ENCODE measurements around the gene HPD.

The HPD gene

DNA sequence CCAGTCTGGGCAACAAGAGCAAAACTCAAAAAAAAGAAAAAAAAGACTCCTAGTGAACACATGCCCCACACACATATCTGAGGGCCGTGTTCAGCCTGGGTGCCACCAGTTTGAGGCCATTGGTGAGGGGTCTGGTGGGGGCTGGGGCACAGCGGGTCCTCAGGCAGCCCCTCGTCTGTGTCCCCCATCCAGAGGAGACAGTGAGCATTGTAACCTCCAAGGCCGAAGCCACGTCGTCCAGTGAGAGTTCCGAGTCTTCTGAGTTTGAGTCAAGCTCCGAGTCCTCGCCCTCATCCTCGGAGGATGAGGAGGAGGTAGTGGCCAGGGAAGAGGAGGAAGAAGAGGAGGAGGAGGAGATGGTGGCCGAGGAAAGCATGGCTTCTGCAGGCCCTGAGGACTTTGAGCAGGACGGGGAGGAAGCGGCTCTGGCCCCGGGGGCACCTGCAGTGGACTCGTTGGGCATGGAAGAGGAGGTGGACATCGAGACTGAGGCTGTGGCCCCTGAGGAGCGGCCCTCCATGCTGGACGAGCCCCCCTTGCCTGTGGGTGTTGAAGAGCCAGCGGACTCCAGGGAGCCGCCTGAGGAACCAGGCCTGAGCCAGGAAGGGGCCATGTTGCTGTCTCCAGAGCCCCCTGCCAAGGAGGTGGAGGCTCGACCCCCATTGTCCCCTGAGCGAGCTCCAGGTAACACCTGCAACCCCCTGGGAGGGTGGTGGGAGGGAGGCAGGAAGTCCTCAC lies 39.3 kb downstream of the HPD start:
- H3K36me3 ChIP-seq (ENCODE audit: insufficient read depth), result no peaks in the 10 kb centered on the region
- H3K9ac ChIP-seq, result no peak overlapping the region
- H3K79me2 ChIP-seq (ENCODE audit: insufficient read depth, low read depth), result no peaks in the 10 kb centered on the region
- H3K4me2 ChIP-seq, result no peak overlapping the region
- H3K4me1 ChIP-seq (ENCODE audit: low read depth, poor library complexity, severe bottlenecking), result no peaks in the 10 kb centered on the region
- H3K27ac ChIP-seq, result no peak overlapping the region
- H2AFZ ChIP-seq (ENCODE audit: low read depth), result no peak overlapping the region
- no peaks in the 10 kb centered on the region for H4K20me1 ChIP-seq (ENCODE audit: insufficient read depth)
- H3K4me3 ChIP-seq (IDR thresholded peaks at IDR 0.05; ENCODE audit: insufficient read depth, low read depth, low read length), result no peak overlapping the region
- no peaks in the 10 kb centered on the region for H3K27me3 ChIP-seq (ENCODE audit: insufficient read depth, low read depth)
- TF ChIP-seq, protein P1, sequence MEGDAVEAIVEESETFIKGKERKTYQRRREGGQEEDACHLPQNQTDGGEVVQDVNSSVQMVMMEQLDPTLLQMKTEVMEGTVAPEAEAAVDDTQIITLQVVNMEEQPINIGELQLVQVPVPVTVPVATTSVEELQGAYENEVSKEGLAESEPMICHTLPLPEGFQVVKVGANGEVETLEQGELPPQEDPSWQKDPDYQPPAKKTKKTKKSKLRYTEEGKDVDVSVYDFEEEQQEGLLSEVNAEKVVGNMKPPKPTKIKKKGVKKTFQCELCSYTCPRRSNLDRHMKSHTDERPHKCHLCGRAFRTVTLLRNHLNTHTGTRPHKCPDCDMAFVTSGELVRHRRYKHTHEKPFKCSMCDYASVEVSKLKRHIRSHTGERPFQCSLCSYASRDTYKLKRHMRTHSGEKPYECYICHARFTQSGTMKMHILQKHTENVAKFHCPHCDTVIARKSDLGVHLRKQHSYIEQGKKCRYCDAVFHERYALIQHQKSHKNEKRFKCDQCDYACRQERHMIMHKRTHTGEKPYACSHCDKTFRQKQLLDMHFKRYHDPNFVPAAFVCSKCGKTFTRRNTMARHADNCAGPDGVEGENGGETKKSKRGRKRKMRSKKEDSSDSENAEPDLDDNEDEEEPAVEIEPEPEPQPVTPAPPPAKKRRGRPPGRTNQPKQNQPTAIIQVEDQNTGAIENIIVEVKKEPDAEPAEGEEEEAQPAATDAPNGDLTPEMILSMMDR (conservative IDR thresholded peaks at IDR 0.05; ENCODE audit: low read depth, low read length), result no peak

DNA sequence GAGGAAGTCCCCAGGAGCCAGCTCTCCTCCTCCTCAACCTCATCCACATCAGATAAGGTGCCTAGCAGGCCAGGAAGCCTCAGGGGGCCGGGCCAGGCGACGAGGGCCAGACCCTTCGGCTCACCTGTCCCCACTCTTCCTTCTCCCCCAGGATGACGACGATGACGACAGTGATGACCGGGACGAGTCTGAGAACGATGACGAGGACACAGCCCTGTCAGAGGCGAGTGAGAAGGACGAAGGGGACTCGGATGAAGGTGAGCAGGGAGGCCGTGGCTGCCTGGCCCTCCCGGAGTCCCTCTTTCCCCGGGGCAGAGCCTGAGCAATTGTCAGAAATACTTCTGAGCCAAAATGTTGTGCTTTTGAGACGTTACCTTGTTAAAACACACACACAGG lies 41.0 kb downstream of the HPD start:
- Histone ChIP-seq H3K9ac (no peak overlapping the region), H3K4me3 (IDR thresholded peaks at IDR 0.05; ENCODE audit: insufficient read depth, low read depth, low read length) (no peak overlapping the region), H4K20me1 (ENCODE audit: insufficient read depth) (no peaks in the 10 kb centered on the region), H2AFZ (ENCODE audit: low read depth) (no peak overlapping the region), H3K36me3 (ENCODE audit: insufficient read depth) (no peaks in the 10 kb centered on the region), H3K4me2 (no peak overlapping the region), H3K79me2 (ENCODE audit: insufficient read depth, low read depth) (peaks cover 7% of the 10 kb centered on the region; the same call in 1 of the 2 replicates), H3K4me1 (ENCODE audit: low read depth, poor library complexity, severe bottlenecking) (no peaks in the 10 kb centered on the region), H3K27ac (no peak overlapping the region), H3K27me3 (ENCODE audit: insufficient read depth, low read depth) (no peaks in the 10 kb centered on the region)
- TF ChIP-seq, protein P1 (conservative IDR thresholded peaks at IDR 0.05; ENCODE audit: low read depth, low read length), result no peak

DNA sequence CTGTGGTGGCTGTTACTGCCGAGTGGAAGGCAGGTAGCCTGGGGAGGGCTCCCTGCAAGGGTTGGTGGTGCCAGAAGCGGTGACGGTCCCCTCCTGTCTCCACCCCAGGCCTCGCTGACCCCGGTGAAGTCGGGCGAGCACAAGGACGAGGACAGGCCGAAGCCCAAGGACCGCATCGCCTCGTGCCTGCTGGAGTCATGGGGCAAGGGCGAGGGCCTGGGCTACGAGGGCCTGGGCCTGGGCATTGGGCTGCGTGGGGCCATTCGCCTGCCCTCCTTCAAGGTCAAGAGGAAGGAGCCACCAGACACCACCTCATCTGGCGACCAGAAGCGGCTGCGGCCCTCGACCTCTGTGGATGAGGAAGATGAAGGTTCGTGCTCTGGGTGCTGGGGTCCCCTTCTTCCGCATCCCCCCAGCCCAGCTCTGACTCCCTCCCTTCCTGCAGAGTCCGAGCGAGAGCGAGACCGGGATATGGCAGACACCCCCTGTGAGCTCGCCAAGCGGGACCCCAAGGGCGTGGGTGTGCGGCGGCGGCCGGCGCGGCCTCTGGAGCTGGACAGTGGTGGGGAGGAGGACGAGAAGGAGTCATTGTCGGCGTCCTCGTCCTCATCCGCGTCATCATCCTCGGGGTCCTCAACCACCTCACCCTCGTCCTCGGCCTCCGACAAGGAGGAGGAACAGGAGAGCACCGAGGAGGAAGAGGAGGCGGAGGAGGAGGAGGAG lies 41.6 kb downstream of the HPD start:
- no peaks in the 10 kb centered on the region for H3K4me1 ChIP-seq (ENCODE audit: low read depth, poor library complexity, severe bottlenecking)
- no peak overlapping the region for H3K4me2 ChIP-seq
- no peak overlapping the region for H3K4me3 ChIP-seq (IDR thresholded peaks at IDR 0.05; ENCODE audit: insufficient read depth, low read depth, low read length)
- no peaks in the 10 kb centered on the region for H3K27me3 ChIP-seq (ENCODE audit: insufficient read depth, low read depth)
- H4K20me1 ChIP-seq (ENCODE audit: insufficient read depth), result no peaks in the 10 kb centered on the region
- H3K36me3 ChIP-seq (ENCODE audit: insufficient read depth), result no peaks in the 10 kb centered on the region
- TF ChIP-seq, protein P1 (conservative IDR thresholded peaks at IDR 0.05; ENCODE audit: low read depth, low read length), result no peak
- H3K9ac ChIP-seq, result no peak overlapping the region
- no peak overlapping the region for H2AFZ ChIP-seq (ENCODE audit: low read depth)
- no peak overlapping the region for H3K27ac ChIP-seq
- peaks cover 7% of the 10 kb centered on the region; the same call in 1 of the 2 replicates for H3K79me2 ChIP-seq (ENCODE audit: insufficient read depth, low read depth)

DNA sequence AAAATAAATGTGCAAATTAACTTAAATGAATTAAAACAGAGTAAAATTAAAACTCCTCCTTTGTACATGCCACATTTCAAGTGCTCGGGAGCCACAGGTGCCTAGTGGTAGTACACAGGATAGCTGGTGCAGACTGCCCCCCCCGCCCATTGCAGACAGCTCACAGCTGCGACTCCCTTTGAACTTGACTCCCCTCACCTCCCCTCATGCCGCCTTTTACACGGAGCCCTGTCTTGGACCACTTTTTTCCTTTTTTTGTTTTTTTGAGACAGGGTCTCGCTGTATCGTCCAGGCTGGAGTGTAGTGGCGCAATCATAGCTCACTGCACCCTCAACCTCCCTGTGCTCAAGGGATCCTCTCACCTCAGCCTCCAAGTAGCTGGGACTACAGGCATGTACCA lies 43.4 kb downstream of the HPD start:
- Histone ChIP-seq H3K27ac (no peak overlapping the region), H3K9ac (no peak overlapping the region), H3K4me3 (IDR thresholded peaks at IDR 0.05; ENCODE audit: insufficient read depth, low read depth, low read length) (no peak overlapping the region), H3K36me3 (ENCODE audit: insufficient read depth) (no peaks in the 10 kb centered on the region), H3K79me2 (ENCODE audit: insufficient read depth, low read depth) (peaks cover 17% of the 10 kb centered on the region; the same call in 1 of the 2 replicates), H3K27me3 (ENCODE audit: insufficient read depth, low read depth) (no peaks in the 10 kb centered on the region), H2AFZ (ENCODE audit: low read depth) (no peak overlapping the region), H4K20me1 (ENCODE audit: insufficient read depth) (no peaks in the 10 kb centered on the region), H3K4me1 (ENCODE audit: low read depth, poor library complexity, severe bottlenecking) (peaks cover 6% of the 10 kb centered on the region), H3K4me2 (no peak overlapping the region)
- TF ChIP-seq, protein P1 (conservative IDR thresholded peaks at IDR 0.05; ENCODE audit: low read depth, low read length), result no peak
